ENCODE data around the gene ING1.

GRCh38 chr13:110770678-110771077, 57.2 kb downstream of the ING1 start:
- TF ChIP-seq CTCF (IDR thresholded peaks at IDR 0.05 in 8 of 11, conservative IDR thresholded peaks at IDR 0.05 in 3 of 11) = no peak
- no peak for TF ChIP-seq POLR2AphosphoS5 (IDR thresholded peaks at IDR 0.05)

All from spleen (tissue), 7 donors.